ENCODE data around the gene ROPN1B. TPM values are rescaled to one million over a fixed set of nuclear protein-coding genes. Genes with fewer than 3 reads are reported as not detected.
"Not testable (repeated sequence)": the region's sequence is repeated elsewhere in the genome, so short reads cannot be mapped to it uniquely, and the experiment has no call there.

Gene ROPN1B
- total and polyA plus RNA-seq, 2 donors (not counting 1 experiment from before 2014, with no cell fraction given) = not detected

GRCh38 chr3:125935252-125935874 is 33.6 kb upstream of the ROPN1B start:
- peak; percentile 28 to 72 for DNase-seq (ENCODE audit: low read depth in 2 of 2)
- not testable (repeated sequence) for H3K9ac ChIP-seq (ENCODE audit: insufficient read depth, low read length); H3K4me1 ChIP-seq (ENCODE audit: control insufficient read depth, extremely low read depth, insufficient read depth, low read length); H2AFZ ChIP-seq (ENCODE audit: low read length); H3K4me2 ChIP-seq (ENCODE audit: extremely low read depth, insufficient read depth, low read length); H3K4me3 ChIP-seq (replicated peaks in 1 of 4; ENCODE audit: control extremely low read depth in 1 of 4, insufficient read depth in 1 of 4, low read depth in 3 of 4, low read length in 4 of 4); H3K27me3 ChIP-seq (ENCODE audit: control insufficient read depth, insufficient read depth, low read length); H3K36me3 ChIP-seq (ENCODE audit: control insufficient read depth, insufficient read depth, low read length); H3K9me3 ChIP-seq (ENCODE audit: control insufficient read depth, insufficient read depth, low read depth, low read length); H3K79me2 ChIP-seq (ENCODE audit: control insufficient read depth, insufficient read depth, low read length); H3K27ac ChIP-seq (ENCODE audit: insufficient read depth, low read length); H4K20me1 ChIP-seq (ENCODE audit: control insufficient read depth, extremely low read depth, insufficient read depth, low read length)

GRCh38 chr3:125936210-125936815 is 32.7 kb upstream of the ROPN1B start:
- H3K4me3 ChIP-seq (replicated peaks in 1 of 4; ENCODE audit: control extremely low read depth in 1 of 4, insufficient read depth in 1 of 4, low read depth in 3 of 4, low read length in 4 of 4); H3K4me1 ChIP-seq (ENCODE audit: control insufficient read depth, extremely low read depth, insufficient read depth, low read length); H3K9ac ChIP-seq (ENCODE audit: insufficient read depth, low read length); H2AFZ ChIP-seq (ENCODE audit: low read length); H3K27ac ChIP-seq (ENCODE audit: insufficient read depth, low read length); H3K27me3 ChIP-seq (ENCODE audit: control insufficient read depth, insufficient read depth, low read length); H4K20me1 ChIP-seq (ENCODE audit: control insufficient read depth, extremely low read depth, insufficient read depth, low read length); H3K9me3 ChIP-seq (ENCODE audit: control insufficient read depth, insufficient read depth, low read depth, low read length); H3K36me3 ChIP-seq (ENCODE audit: control insufficient read depth, insufficient read depth, low read length); H3K79me2 ChIP-seq (ENCODE audit: control insufficient read depth, insufficient read depth, low read length); H3K4me2 ChIP-seq (ENCODE audit: extremely low read depth, insufficient read depth, low read length): not testable (repeated sequence)
- peak; percentile 33 to 43 for TF ChIP-seq CTCF (conservative IDR thresholded peaks at IDR 0.05 in 1 of 2, IDR thresholded peaks at IDR 0.05 in 1 of 2; ENCODE audit: low read depth in 1 of 2, low read length in 2 of 2)
- DNase-seq (ENCODE audit: low read depth in 2 of 2) = peak in 1 of 2 donors; percentile 11

GRCh38 chr3:125936891-125937290 is 32.1 kb upstream of the ROPN1B start:
- not testable (repeated sequence) for H3K4me1 ChIP-seq (ENCODE audit: control insufficient read depth, extremely low read depth, insufficient read depth, low read length); H3K79me2 ChIP-seq (ENCODE audit: control insufficient read depth, insufficient read depth, low read length); H3K9ac ChIP-seq (ENCODE audit: insufficient read depth, low read length); H3K4me3 ChIP-seq (replicated peaks in 1 of 4; ENCODE audit: control extremely low read depth in 1 of 4, insufficient read depth in 1 of 4, low read depth in 3 of 4, low read length in 4 of 4); DNase-seq (ENCODE audit: low read depth in 2 of 2); H3K27ac ChIP-seq (ENCODE audit: insufficient read depth, low read length); H3K4me2 ChIP-seq (ENCODE audit: extremely low read depth, insufficient read depth, low read length); H3K27me3 ChIP-seq (ENCODE audit: control insufficient read depth, insufficient read depth, low read length); H3K9me3 ChIP-seq (ENCODE audit: control insufficient read depth, insufficient read depth, low read depth, low read length); H3K36me3 ChIP-seq (ENCODE audit: control insufficient read depth, insufficient read depth, low read length); H4K20me1 ChIP-seq (ENCODE audit: control insufficient read depth, extremely low read depth, insufficient read depth, low read length); H2AFZ ChIP-seq (ENCODE audit: low read length)

- H3K4me2 ChIP-seq (ENCODE audit: extremely low read depth, insufficient read depth, low read length); H3K27me3 ChIP-seq (ENCODE audit: control insufficient read depth, insufficient read depth, low read length); H3K36me3 ChIP-seq (ENCODE audit: control insufficient read depth, insufficient read depth, low read length); H3K4me3 ChIP-seq (replicated peaks in 1 of 4; ENCODE audit: control extremely low read depth in 1 of 4, insufficient read depth in 1 of 4, low read depth in 3 of 4, low read length in 4 of 4); H4K20me1 ChIP-seq (ENCODE audit: control insufficient read depth, extremely low read depth, insufficient read depth, low read length); H3K9me3 ChIP-seq (ENCODE audit: control insufficient read depth, insufficient read depth, low read depth, low read length); H3K9ac ChIP-seq (ENCODE audit: insufficient read depth, low read length); H3K27ac ChIP-seq (ENCODE audit: insufficient read depth, low read length); H3K79me2 ChIP-seq (ENCODE audit: control insufficient read depth, insufficient read depth, low read length); H3K4me1 ChIP-seq (ENCODE audit: control insufficient read depth, extremely low read depth, insufficient read depth, low read length); H2AFZ ChIP-seq (ENCODE audit: low read length): not testable (repeated sequence)
- peak; percentile 28 to 65 for DNase-seq (ENCODE audit: low read depth in 2 of 2)
Observed at GRCh38 chr3:125947806-125948205, 21.2 kb upstream of the ROPN1B start.

- not testable (repeated sequence) for H4K20me1 ChIP-seq (ENCODE audit: control insufficient read depth, extremely low read depth, insufficient read depth, low read length); H3K27ac ChIP-seq (ENCODE audit: insufficient read depth, low read length)
Observed at GRCh38 chr3:125948901-125949300, 20.1 kb upstream of the ROPN1B start.

GRCh38 chr3:125951176-125951575 is 17.8 kb upstream of the ROPN1B start:
- H4K20me1 ChIP-seq (ENCODE audit: control insufficient read depth, extremely low read depth, insufficient read depth, low read length); H3K36me3 ChIP-seq (ENCODE audit: control insufficient read depth, insufficient read depth, low read length); H3K27me3 ChIP-seq (ENCODE audit: control insufficient read depth, insufficient read depth, low read length); H2AFZ ChIP-seq (ENCODE audit: low read length); H3K4me3 ChIP-seq (replicated peaks in 1 of 4; ENCODE audit: control extremely low read depth in 1 of 4, insufficient read depth in 1 of 4, low read depth in 3 of 4, low read length in 4 of 4); H3K9me3 ChIP-seq (ENCODE audit: control insufficient read depth, insufficient read depth, low read depth, low read length); H3K4me1 ChIP-seq (ENCODE audit: control insufficient read depth, extremely low read depth, insufficient read depth, low read length); H3K4me2 ChIP-seq (ENCODE audit: extremely low read depth, insufficient read depth, low read length); H3K9ac ChIP-seq (ENCODE audit: insufficient read depth, low read length); H3K27ac ChIP-seq (ENCODE audit: insufficient read depth, low read length); H3K79me2 ChIP-seq (ENCODE audit: control insufficient read depth, insufficient read depth, low read length): not testable (repeated sequence)
- DNase-seq (ENCODE audit: low read depth in 2 of 2) = peak in 1 of 2 donors; percentile 41

More at GRCh38 chr3:125948901-125949300, 20.1 kb upstream of the ROPN1B start:
- not testable (repeated sequence) for H3K9ac ChIP-seq (ENCODE audit: insufficient read depth, low read length); H3K4me3 ChIP-seq (replicated peaks in 1 of 4; ENCODE audit: control extremely low read depth in 1 of 4, insufficient read depth in 1 of 4, low read depth in 3 of 4, low read length in 4 of 4); H2AFZ ChIP-seq (ENCODE audit: low read length); H3K4me1 ChIP-seq (ENCODE audit: control insufficient read depth, extremely low read depth, insufficient read depth, low read length); H3K4me2 ChIP-seq (ENCODE audit: extremely low read depth, insufficient read depth, low read length); H3K36me3 ChIP-seq (ENCODE audit: control insufficient read depth, insufficient read depth, low read length); H3K9me3 ChIP-seq (ENCODE audit: control insufficient read depth, insufficient read depth, low read depth, low read length); H3K79me2 ChIP-seq (ENCODE audit: control insufficient read depth, insufficient read depth, low read length); H3K27me3 ChIP-seq (ENCODE audit: control insufficient read depth, insufficient read depth, low read length)
- DNase-seq (ENCODE audit: low read depth in 2 of 2) = peak in 1 of 2 donors; percentile 62

Measured in fibroblast of lung (primary cell).